NCI-H187 (cell line): ENCODE results near the gene CFAP61.
A peak's percentile ranks its signal among the peaks of the same experiment; 100 is the strongest.

Source experiments
- DNase-seq, 2 experiments: peaks; one replicate each; lab custom pipeline; 2025; lab: John Stamatoyannopoulos, UW

The CFAP61 gene

GRCh38 chr20:20276811-20277530, 224.6 kb downstream of the CFAP61 start:
- DNase-seq, result no peak

DNA sequence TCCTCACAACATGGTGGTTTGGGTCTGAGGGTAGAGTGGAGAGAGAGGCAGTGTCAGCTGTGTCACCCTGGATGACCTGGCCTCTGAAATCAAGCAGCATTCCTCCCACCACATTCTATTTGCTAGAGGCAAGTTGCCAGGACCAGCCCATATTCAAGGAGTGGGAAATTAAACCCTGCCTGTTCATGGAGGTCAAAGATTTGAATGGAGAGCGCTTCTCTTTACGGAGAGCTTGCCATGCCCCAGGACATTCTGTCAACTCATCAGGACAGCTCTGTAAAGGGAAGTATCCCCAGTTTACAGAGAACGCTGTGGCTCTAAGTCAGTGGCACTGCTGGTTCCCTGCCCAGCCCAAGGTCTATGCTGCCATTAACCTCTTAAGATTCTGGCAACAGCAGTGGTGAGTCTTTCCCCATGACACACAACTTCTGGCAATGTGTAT, 225.6 kb downstream of the CFAP61 start:
- no peak for DNase-seq

DNA sequence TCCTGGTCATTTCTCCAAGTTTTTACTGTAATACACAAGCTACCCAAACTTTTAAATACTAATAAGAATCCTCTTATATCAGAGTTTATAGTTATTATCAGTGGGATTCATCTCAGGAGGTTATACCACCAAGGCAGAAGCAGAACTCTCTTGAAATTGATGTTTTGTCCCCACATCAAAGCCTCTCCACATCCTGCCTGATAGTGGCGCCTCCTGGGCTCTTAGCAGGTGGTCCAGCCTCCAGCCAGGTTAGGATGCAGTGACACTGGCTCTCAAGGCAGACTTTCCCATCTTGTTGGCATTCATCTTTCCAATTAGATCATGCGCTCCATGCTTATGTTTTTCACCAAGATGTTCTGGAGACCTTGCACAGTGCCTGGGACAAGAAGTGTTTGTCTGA, 233.7 kb downstream of the CFAP61 start:
- no peak for DNase-seq

DNA sequence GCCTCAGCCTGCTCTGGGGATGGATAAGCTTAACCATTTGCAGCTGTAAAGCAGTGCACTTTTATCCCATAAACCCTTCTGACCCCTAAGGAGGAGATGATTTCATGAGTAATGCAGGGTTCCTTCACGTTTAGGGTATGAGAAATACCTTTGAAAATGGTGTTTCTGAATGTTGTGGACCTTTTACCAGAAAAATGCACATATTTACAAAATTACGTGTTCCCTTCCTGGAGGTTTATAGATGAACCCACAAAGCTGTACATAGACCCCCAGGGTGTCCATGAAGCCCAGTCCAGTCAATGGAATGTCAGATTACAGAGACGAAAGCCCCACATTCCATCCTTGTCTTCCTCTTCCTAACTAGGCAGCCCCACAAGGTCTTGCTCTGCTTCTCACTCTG, 237.0 kb downstream of the CFAP61 start:
- DNase-seq, result no peak

GRCh38 chr20:20292472-20292871, 240.1 kb downstream of the CFAP61 start:
- no peak for DNase-seq

DNA sequence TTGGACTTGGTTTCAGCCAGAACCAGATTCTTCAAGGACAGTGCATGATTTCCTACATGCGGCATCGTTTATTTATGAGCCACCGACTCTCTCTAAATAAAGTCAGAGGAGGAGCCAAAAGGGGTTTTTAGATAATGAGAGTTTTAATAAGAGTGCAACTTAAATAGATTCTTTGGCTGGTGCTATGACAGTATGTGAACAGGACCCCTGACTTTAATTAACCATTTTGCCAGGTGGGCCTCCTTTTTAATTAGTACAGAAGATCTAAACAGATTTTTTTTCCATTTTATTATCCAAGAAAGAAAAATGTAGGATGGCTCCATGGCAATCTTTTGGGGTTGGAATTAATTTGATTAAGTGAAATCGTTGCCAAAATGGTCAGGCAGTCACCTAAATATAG, 240.8 kb downstream of the CFAP61 start:
- no peak for DNase-seq

DNA sequence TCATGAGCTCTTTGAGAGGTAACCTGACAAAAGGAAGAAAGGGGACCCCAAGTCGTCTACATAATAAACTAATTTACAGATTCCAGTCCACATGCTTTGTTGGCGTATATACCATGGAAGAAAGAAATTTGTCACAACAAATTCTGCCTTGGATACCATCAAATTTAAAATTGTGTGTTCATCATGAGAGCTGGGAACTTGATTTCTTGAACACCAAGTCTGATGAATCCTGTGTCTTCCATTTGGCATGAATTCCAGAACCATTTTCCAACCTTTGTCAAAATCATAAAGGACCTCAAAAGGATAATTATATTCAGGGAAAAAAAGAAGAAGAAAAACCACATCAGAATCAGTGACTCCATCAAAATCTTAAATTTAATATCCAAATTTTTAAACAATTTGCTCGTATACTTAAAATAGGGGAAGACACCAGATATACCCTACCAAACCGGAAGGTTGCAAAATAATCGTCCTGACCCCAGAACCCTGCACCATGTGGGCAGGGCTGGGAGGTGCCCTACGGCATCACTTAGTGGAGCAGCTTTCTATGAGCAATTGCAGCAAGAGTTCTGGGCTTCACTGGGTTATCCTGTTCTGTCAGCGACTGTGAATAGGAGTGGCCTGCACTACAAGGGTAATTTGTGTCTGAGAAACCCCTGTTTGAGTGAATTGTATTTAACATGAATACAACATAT, 241.5 kb downstream of the CFAP61 start:
- DNase-seq, result no peak

DNA sequence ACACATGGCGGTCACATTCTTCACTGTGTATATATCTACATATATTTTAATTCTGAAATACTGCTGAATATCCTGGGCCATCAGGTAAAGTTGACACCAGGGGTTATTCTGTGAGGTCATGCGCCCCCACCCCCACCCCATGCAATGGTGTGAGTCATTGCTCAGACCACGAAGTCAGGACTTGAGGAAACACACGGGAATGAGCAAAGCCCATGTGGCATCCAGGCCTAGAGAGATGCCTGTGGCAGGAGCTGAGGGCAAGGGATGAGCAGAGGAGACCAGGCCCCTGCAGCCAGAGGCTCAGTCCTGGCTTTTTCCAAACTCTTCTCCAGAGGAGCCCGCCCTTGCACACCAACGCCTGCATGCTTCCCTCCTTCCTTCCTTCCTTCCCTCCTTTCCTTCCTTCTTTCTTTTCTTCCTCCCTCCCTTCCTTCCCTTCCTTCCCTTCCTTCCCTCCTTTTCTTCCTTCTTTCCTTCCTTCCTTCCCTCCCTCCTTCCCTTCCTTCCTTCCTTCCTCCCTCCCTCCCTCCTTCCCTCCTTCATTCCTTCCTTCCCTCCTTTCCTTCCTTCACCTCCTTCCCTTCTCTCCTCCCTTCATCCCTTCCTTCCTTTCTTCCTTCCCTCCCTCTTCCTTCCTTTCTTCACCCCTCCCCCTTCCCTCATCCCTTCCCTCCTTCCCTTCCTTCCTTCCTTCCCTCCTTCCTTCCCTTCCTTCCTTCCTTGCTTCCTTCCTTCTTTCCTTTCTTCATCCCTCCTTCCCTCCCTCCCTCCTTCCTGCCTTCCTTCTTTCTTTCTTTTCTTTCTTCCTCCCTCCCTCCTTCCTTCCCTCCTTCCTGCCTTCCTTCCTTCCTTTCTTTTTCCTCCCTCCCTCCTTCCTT, 243.5 kb downstream of the CFAP61 start:
- DNase-seq, result no peak

- DNase-seq, result no peak
These were observed 244.8 kb downstream of the CFAP61 start for GRCh38 chr20:20297181-20297580.

DNA sequence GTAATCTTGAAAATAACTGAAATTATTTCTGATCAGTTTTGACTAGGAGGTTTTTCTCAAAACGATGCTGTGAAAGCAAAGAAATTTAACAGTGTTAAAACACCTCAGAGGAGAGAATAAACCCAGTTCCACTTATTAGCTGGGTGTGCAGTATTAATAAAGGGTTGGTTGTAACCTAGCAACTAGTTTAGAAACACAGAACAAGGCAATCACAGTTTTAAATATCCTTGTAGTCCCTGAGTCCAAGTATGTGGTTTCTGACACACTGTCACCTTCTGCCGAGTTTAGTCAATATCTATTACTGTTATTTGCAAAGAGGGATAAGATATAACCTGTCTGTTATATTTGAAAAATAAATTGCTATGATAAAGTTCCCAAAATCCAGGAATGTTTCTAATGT, 245.4 kb downstream of the CFAP61 start:
- DNase-seq, result no peak

DNA sequence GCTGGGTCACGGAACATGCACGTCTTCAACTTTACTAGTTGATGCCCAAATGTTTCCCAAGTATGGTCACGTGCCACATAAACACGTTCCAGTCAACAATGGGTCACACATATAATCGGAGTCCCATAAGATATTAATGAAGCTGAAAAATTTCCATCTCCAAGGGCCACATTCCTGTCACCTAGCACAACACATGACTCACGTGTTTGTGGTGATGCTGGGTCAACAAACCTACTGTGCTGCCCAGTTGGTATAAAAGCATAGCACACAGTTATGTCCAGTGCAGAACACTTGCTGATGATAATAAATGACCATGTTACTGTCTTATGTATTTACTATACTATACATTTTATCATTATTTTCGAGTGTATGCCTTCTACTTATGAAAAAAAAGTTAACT, 247.6 kb downstream of the CFAP61 start:
- no peak for DNase-seq

- no peak for DNase-seq
These were observed 251.0 kb downstream of the CFAP61 start for GRCh38 chr20:20303320-20303719.

DNA sequence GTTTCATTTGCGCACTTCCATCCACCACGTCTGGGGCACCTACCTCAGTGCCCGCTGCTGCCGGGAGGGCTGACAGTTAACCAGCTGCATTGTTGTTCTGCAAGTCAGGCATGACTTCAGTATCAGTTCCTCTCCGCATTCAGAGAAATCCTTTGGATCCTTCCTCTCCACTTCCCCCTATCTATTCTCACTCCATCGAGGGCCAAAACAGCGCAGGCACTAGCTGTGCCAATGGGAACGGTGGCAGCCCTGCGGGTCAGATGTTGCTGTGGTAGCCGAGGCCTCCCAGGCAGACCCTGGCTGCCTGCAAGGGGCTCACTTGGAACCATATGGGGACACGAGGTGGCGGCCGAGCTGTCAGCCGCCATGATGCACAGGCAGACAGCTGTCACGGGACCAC, 251.4 kb downstream of the CFAP61 start:
- peak; percentile 63 to 76 for DNase-seq

- peak in 1 of 2 experiments; percentile 12 for DNase-seq
These were observed 252.6 kb downstream of the CFAP61 start for GRCh38 chr20:20304942-20305341.

DNA sequence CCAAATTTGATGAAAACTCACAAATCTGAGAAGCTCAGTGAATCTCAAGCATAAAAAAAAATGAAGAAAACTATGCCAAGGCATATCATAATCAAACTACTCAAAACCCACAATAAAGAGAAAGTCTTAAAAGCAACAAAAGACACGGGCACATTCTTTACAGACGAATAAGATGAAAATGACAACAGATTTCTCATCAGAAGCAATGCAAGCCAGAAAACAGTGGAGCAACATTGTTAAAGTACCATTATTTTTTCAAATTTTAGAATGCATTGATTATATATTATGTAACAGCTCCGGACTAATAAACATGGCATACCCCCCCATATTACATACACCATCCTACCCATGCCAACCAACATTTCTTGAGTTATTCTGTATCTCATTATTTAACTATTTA, 260.2 kb downstream of the CFAP61 start:
- DNase-seq, result no peak

- DNase-seq, result no peak
These were observed 264.9 kb downstream of the CFAP61 start for GRCh38 chr20:20317195-20317594.

DNA sequence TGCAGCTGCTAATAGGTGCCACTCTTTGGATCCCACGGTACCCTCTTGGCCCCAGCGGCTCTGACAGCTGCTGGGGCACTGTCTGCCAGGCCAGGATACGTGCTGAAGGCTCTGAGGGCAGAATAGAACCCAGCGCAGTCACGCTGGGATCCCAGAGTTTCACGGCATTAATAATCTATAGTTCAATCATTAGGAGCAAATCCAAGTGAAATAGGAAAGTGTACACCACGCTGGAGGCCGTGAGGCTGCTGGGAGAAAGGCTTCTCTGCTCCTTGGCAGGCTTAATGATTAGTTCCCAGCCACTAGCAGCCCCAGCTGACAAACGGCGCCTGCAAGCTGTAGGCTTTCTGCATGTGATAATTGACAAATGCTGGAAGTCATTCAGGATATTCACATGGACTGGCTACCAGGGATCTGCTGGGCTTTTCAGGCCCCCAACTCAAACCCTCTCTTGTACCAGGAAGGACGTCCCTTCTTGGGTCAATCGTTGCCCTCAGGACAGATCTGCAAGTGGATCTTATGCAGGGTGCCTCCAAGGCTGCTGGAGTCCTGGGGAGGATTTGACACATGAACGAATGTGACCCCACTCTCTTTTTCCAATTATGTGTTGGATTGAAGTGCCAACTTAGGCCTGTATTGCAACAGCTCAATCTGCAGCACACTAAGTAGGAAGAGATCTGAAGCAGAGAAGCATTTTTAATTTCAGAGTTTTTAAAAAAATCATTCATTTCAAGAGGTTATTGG, 265.5 kb downstream of the CFAP61 start:
- DNase-seq, result no peak

DNA sequence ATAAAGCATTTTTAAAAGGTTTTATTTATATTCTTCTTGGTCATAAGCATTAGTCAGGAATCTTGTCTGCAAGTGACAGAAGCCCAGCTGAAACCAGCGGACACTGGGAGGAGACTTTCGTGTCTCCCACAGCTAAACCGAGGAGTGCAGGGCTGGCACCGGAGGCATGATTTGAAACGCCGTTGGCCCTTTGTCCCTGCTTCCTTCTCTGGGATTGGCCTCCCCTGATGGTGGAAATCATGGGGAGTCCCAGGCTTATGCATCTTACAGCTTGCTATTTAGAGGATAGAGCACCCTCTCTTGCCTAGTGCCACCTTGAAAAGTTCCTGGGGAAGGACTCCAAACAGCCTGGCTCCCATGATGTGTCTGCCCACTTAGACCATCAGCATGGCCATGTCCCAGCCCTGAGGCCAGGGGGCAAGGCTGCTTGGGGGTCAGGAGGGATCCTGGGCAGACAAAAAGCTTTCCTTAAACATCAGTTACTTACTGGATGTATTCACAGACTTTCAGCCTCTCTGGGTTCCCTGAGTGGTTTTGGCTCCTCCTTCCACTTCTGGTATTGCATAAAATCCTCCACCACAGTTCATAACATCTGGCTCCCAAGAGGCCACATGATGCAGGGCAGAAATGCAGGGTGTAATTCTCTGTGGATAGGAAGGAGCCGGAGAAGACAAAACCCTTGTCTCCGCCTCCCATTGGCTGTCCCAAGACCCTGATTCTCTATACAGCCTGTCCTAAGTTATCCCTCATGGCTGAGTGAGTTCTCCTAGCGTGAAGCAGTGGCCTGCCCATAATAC, 266.2 kb downstream of the CFAP61 start:
- peak; percentile 18 to 35 for DNase-seq

GRCh38 chr20:20321134-20321533, 268.8 kb downstream of the CFAP61 start:
- no peak for DNase-seq

GRCh38 chr20:20321917-20322316, 269.6 kb downstream of the CFAP61 start:
- DNase-seq, result no peak

GRCh38 chr20:20322912-20323311, 270.6 kb downstream of the CFAP61 start:
- DNase-seq, result no peak
